ENCODE results near the gene MARCKS.

MARCKS gene, protein sequence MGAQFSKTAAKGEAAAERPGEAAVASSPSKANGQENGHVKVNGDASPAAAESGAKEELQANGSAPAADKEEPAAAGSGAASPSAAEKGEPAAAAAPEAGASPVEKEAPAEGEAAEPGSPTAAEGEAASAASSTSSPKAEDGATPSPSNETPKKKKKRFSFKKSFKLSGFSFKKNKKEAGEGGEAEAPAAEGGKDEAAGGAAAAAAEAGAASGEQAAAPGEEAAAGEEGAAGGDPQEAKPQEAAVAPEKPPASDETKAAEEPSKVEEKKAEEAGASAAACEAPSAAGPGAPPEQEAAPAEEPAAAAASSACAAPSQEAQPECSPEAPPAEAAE

DNA sequence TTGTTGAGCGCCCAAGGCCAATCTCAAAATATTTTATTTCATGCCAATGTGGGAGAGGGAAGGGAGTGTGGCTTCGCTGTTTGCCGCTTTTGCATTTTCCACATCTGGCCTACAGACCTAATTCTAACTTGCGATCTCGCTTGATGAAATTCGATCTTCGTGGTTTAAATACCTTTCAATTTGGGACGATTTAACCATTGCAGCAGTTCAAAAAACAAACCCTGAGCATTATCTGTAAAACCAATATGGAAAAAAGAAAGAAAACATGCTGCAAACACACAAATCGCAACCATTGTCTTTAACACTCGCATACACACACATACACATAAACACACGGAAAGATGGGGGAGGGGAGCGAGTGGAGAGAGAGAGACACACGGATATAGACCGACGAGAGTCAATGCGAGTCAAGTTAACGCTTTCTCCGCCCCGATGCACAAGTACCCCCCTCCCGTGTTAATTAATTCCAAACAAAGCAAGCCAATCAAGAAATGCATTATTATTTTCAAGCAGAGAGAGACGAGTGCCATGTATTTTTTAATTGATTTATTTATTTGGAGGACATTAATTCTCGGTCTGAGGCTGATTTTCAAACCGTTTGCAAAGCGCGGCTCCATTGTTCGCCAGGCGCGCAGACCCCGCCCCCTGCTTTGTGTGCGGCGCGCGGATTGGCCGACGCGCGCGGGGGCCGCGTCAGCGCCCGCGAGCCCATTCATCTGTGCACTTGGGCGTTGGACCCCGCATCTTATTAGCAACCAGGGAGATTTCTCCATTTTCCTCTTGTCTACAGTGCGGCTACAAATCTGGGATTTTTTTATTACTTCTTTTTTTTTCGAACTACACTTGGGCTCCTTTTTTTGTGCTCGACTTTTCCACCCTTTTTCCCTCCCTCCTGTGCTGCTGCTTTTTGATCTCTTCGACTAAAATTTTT lies at the start of gene MARCKS:
Gene MARCKS (plus strand): TSS at position 721 of the 931 bp plus-strand sequence. CDS start 401 bp downstream, outside the sequence.
- peak; percentile 95 for DNase-seq (ENCODE audit: low read depth)

DNA sequence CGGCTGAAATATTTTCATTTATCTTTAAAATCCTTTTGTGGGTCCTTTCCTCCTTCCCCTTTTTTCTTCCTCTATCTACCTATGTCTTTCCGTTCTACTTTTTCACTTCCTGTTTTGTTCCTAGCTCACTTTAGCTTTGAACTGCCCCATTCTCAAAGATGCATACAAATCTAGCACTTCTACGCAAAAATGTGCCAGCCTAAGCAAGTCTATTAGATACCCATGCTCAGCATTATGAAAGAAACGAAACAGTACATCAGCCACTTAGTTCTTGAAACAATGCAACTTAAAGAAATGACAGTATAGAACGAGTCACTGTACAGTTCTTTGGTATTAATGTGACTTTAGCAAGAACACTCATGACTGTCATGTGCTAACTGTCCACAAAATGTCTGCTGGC lies 47.3 kb upstream of the MARCKS start:
- no peak for DNase-seq (ENCODE audit: low read depth)

DNA sequence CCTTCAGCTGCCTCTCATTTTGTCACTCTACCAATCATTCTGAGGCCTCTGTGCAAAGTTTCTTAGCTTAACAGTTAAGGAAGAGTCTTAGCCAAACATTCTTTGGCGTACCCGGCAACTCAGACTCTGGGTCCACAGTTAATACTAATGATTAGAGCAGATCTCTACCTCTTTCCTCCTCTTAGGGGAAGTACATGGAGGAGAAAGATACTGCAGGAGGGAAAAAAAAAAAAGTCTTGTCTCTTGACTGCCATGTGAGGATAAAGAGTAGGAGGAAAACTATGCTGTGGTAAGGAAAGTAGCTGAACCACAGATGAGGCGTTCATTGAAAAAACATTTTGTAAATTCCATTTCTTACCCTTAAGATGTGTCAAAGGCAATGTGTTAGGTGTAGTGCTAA lies 44.0 kb upstream of the MARCKS start:
- DNase-seq (ENCODE audit: low read depth) = peak; percentile 90

DNA sequence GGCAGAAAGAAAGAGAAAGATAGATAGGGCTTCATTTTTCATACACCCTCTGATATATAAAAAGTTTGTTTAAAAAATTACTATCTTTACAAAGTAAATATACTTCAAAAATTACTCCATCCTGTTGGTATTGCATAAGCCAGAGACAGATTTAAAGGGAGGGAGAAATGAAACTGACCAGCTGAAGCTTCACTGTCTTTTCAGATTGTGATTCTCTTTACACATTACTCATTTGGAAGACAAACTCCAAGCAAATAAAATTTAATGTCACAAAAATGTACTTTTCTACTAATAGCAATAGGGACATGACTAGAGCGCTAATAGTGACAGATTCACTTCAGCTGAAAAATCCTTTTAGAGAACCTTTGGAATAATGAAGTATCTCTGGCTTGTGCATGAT lies 38.6 kb upstream of the MARCKS start:
- DNase-seq (ENCODE audit: low read depth) = peak; percentile 46

DNA sequence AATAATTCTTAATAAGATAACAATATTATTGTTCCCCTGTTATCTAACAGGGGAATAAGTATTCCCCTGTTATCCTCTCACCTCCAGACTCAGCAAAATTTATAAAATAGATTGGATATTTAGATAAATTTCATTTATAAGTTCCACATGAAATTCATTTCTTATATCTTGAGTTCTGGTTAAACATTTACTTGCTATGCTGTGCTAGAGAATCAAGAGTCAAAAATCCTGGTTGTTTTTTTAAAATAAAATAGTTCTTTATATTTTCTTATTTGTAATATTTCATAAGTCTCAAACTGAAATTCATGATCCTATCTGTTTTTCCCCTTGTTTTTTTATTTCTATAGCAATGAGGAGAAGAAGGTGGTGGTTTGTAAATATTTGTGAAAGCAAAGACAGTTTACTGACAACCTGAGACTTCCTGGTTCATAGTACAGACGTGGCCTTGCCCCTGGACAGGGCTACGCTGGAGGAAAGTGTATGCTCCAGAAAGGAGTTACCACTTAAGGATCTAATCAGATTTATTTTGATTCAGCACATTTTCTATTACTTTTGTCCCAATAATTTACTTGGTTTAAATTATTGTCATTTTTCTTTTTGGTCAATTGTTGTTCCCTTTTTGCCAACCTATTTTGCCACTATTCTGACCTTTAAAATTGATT lies 37.8 kb upstream of the MARCKS start:
- DNase-seq (ENCODE audit: low read depth) = no peak

DNA sequence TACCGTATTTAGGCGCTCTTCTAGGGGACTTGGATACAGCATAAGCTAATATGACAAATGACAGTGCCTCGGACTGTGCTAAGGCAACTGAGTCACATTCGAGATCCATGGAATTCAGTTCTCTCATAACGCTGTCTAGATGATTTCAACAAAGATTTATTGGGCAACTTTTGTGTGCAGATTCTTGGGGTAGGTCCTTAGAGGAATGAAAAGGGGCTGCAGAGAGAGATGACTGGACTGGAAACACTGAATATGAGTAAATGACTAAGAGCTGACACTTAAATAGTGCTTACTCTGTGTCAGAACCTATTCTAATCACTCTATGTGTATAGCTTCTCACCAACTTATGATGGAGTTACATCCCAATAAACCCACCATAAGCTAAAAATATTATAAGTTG lies 36.4 kb upstream of the MARCKS start:
- DNase-seq (ENCODE audit: low read depth) = no peak

DNA sequence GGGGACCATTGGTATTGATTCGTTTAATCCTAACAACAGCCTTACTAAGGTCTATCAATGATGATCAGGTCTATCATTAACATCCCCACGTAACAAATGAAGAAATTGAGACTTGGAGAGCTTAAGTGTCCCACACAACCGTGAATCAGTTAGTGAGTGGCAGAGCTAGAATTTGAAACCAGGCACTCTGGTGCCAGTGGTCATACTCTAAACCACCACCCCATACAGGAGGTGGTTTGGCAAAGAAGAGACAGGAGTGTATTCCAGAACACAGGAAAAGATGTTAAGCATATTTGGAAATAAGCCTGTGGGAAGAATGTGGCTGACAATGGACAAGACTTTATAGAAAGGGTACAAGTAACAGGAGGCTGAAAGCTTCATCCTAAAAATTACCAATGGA lies 35.7 kb upstream of the MARCKS start:
- DNase-seq (ENCODE audit: low read depth) = no peak

DNA sequence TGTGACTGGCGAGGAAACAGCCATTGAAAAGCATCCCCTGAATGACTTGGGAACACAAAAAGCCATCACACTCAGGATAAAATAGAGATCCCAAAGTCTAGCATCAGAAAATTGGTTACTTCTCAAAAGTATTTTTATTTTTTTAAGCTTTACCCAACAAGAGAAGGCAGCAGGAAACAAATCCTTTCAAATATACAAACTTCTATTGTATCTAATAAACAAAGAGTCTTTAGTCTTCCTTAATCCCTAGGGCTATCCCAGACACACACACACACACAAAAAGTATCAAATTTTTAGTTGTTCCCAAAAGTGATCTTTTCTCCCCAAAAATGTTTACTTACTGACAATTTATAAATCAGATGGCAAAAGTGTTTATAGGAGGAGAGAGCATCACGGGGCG lies 33.2 kb upstream of the MARCKS start:
- DNase-seq (ENCODE audit: low read depth) = no peak

DNA sequence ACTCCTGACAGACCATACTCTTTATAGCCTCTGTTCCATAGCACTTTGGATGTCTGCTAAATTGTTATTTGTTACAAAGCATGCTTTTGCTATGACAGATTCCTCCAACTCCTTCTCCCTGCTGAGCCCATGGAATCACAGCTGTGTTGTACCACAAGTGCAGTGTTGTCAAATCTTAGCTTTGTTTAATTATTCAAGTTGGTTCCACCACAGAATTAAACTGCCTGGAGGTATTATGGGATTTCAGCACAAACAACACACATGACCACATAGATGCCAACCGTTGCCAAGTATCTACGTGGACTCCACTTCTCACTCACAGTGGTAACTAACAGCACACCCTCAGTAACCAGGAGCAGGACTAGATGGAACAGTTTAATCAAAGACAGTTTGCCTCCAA lies 32.7 kb upstream of the MARCKS start:
- no peak for DNase-seq (ENCODE audit: low read depth)

DNA sequence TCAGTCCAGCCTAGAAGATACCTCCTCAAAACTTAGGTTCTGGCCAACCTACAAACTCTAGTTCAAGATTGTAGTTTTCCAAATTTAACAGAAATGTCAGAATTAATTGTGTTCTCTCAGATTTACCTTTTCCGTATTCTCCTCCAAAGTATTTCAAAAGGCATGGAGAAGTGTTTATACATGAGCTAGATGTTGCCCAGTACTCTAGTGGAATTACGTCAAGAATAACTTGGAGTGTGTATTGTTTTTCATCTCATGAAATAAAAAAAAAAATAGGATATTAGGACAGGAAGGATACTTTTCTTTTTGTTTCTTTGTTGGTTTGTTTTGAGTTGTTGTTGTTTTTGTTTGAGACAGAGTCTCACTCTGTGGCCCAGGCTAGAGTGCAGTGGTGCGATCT lies 32.3 kb upstream of the MARCKS start:
- DNase-seq (ENCODE audit: low read depth) = no peak

DNA sequence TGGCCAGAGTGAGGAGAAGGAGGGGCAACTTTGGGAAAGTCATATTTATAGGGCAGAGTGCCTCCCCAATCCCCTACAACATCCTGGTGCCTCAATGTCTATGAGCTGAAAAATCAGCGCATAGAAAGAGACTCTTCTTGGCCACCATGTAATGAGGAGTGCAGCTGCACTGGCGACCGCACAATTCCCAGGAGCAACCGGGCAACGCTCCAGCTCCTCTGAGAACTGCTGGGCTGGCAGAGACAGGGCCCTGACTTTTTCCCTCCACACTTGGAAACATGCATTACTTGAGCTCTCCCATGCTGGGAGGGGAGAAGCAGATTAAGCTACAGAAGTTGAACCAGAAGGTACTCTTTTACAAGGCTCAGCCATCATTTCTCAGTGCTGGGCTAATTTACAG lies 31.4 kb upstream of the MARCKS start:
- DNase-seq (ENCODE audit: low read depth) = peak; percentile 55

DNA sequence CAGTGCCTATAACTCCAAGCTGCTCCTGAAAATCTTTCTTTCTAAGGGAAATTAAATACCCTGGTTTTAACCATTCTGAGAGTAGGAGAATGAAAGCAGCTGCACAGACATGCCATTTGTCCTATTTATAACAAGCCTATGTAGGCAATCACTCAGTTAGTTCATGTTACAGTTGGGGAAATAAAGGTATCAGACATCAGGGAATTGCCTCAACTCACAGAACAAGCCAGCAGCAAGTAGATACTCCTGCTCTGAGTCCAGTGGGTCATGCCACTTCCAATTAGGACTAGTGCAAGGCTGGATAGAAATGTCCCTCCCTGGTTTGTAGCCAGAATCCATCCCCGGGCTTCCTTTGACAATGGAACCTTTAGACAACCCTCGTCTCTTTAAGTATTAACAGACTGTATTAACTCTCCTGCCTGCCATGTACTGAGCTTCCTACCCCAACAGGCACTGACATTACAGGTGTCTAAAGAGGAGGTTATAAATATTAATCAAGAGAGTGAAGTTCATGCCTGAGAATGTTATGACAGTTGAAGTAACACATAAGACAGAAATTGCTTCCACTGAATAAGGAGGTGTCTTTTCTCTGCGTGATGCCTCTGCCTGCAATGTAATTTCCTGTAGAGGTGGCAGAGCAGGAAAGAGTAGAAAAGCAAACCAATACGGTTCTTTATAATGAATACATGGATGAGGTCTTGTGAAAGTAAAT lies 28.0 kb upstream of the MARCKS start:
- no peak for DNase-seq (ENCODE audit: low read depth)

DNA sequence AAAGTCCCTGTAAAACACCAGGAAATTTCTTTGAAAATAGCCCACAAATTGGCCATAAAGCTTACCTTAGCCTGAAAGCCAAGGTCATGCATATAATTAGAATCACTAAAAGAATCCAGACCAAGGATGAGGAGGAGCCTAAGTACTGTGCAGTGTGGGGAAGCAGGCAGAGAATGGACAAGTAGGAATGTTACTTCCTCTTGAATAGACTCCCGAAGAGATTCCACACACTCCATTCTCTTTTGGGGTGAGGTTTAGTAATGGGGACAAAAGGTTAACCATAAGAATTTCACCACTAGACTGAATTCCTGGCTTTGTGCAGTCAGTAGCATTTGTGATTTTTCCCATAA lies 27.5 kb upstream of the MARCKS start:
- DNase-seq (ENCODE audit: low read depth) = peak; percentile 67

DNA sequence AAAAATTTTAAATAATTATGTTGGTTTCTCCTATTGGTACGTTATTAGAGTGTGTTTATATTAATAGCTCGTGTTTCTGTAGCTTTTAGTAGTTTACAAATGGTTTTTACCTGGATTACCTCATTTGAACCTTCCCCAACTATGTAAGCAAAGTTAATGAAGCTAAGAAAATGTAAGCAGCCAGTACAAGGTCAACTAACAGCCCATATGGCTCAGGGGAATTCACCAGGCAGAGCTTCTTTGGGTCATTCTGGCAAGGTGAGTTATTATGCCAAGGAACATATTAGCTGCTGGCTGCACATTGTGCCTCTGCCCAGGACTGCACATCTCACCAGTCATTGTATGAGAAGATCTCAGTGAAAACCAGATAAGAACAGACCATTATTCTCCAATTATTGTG lies 27.0 kb upstream of the MARCKS start:
- no peak for DNase-seq (ENCODE audit: low read depth)

DNA sequence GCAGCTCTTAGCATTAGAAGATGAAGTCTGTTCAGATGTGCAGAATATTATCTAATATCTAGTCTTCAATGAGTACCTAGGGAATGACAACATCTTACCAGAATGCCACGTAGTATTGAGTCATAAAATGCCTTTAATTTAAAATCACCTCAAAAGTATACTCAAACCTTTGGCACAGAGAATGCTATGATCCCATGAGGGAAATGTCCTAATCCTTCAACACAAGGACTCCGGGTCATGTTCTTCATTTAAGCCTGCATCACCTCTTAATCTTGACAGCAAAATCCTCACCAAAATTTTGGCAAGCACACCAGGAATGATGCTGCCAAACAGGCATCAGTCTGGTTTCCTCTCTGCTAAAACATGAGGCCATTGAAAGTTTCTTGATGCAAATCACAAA lies 23.6 kb upstream of the MARCKS start:
- peak; percentile 73 for DNase-seq (ENCODE audit: low read depth)

DNA sequence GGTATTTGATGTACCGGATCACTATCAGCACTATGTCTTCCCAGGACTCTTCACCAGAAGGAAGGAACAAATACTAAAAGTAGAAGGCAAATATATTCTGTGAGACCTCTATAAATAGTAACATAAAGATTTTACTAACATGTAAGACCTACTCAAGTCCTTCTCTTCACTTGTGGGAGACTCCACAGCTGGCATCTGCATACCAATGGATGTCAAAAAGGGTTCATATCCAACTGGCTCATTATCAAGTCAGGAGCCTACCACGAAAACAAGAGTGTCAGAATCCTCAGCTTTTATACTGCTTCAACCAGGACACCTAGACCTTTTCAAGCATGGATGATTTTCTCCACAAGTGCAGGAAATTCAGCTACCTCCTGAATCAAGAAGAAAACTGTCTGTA lies 20.0 kb upstream of the MARCKS start:
- no peak for DNase-seq (ENCODE audit: low read depth)

DNA sequence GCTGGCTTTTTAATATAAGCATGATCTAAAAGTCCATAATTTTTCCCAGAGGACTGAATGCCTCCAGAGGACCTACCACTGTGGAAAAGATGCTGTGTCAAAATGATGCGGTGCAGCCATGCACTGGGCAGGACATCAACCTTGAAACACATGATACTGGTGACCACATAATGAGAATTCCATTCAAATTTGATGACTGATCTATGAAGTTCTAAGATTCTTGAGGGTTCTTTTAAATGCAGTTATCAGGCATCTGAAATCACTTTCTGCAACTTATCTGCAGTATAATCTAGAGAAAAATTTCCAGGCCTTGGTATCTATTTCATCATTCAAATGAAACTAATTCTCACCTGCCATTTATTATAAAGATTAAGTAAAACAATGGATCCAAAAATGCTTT lies 15.0 kb upstream of the MARCKS start:
- peak; percentile 39 for DNase-seq (ENCODE audit: low read depth)

DNA sequence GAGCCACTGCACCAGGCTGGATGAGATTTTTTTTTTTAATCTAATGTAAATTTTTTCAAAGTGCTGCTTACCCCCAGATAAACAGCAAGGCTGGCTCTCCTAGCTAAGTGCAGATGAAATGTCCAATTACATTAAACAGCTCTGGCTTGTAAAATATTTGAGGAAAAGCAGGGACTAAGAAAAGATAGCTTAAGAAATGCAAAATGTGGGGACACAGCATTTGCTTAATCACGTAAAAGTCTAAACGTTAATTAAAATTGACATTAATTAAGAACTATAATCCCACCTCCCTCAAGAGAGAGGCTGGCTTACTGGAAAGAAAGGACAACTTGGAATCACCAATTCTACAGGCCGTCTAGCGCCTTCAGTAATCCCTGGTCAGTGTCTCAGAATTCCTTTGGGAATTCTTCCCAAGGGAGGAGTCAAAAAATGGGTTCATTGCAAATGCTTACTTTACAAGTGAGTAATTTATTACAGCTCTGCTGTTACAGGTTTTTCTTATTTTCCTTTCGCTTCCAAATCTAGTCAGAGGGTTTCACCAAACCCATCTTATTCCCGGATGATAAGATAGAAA lies 13.6 kb upstream of the MARCKS start:
- no peak for DNase-seq (ENCODE audit: low read depth)

DNA sequence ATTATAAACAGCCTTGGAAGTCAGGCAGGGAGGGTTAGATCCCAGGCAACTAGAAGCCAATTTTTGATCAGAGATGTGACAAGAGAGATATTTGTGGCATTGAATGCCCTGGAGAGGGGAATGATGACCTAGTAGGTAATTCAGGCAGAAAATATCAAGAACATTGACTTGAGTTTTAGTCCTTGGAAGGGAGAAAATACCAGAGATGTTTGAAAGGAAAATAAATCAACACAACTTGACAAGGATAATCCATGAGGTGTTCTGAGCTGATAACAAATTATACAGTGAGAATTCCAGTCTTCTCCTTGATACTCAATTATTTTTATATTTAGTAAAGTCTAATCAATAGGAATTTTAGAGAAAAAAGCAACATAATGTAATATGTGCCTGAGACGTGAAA lies 10.6 kb upstream of the MARCKS start:
- no peak for DNase-seq (ENCODE audit: low read depth)

DNA sequence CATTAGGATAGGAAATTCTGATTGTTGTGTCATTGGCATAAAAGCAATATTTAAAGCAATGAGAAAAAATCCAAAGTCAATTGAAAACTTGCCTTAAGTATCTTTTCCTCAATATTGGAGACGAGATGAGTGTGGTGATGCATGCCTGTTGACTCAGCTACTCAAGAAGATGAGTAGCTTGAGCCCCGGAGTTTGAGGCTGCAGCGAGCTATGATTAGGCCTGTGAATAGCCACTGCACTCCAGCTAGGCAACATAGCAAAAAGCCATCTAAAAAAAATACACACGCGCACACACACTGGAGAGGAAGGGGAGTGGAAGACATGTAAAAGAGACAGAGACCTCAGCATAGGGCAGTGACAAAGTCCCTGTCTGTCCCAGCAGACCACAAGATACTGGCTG lies 9.7 kb upstream of the MARCKS start:
- DNase-seq (ENCODE audit: low read depth) = peak; percentile 41

DNA sequence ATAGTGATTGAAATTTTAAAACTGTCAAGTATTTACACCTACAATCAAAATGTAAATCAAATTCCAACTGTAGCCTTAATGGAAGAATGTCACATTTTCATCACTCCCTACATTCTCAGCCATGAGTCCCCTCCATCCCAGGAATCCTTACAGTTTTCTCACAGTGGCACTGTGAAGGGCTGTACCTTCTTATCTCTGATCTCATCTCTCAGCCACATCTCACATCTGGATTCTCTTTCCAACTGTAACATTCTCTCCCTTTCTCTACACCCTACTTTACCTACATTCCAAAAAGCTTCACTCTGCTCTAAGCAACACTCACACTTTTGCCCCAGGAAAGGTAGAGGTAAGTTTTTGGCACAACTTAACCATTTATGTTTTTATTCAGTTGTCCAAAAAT lies 8.9 kb upstream of the MARCKS start:
- DNase-seq (ENCODE audit: low read depth) = no peak

DNA sequence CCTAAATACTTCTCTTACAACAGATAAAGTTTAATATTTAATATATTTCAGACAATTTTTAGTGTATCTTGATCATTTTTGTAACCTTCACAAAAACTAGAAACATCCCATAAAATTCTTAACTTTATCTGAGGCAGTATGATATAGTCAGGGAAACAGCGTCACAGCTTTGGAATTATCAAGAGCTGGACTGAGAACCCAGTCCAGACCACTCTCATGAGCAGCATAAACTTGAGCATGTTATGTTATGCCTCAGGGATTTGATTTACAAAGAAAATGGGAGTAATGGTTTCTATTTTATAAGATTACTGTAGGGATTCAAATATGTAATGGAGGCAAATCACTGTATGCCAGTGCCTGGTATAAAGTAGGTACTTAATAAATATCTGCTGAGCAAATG lies 8.3 kb upstream of the MARCKS start:
- DNase-seq (ENCODE audit: low read depth) = no peak
